Left kidney (tissue), 2 donors: Measurements from ENCODE around the gene NAA38. TPM values are rescaled to one million over a fixed set of nuclear protein-coding genes. Genes with fewer than 3 reads are reported as not detected.
"Not testable (repeated sequence)": the region's sequence is repeated elsewhere in the genome, so short reads cannot be mapped to it uniquely, and the experiment has no call there.

Experiments used
- DNase-seq: peaks from one replicate; pipeline ENCODE4 v3.0.0-alpha.2; 2013
- polyA plus RNA-seq: library from polyadenylated mRNA; unstranded; fragments of 120-200 nt; gene quantifications from one replicate; pipeline ENCODE4 v1.2.1, GENCODE V29; 2013; ENCODE audit not compliant: insufficient read length

The NAA38 gene
- polyA plus RNA-seq, 1 donor = 70.0 TPM

DNA sequence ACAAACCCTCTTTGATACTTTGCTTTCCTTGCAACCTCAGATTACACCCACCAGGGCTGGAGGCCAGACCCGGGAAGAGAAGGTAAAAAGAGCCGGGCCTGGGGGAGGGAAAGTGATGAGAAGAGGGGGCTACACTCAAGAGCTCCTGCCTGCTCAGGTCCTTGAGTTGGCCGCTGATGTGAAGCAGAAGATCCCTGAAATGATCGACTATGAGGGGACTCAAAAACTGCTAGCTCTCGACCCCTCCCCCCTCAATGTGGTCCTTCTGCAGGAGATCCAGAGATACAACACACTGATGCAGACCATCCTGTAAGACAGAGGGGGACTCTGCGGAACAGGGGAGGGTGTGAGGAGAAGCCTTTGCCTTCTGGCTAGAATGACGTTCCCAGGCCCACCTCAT lies 26.1 kb downstream of the NAA38 start:
- no peak for DNase-seq

DNA sequence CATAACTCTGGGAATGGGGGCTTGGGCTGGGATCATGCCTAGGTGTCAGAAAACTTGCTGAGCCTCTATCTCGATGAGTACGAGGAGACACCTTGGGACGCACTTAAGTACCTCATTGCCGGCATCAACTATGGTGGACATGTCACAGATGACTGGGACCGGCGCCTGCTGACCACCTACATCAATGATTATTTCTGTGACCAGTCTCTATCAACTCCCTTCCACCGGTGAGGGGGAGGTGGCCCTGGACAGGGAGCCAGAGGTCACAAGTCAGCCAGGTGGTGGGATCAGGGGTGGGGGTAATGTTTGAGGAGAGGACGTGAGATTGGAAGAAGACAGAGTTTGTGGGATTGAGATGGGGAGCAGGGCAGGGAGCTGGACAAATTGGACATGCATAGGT lies 26.7 kb downstream of the NAA38 start:
- no peak for DNase-seq

DNA sequence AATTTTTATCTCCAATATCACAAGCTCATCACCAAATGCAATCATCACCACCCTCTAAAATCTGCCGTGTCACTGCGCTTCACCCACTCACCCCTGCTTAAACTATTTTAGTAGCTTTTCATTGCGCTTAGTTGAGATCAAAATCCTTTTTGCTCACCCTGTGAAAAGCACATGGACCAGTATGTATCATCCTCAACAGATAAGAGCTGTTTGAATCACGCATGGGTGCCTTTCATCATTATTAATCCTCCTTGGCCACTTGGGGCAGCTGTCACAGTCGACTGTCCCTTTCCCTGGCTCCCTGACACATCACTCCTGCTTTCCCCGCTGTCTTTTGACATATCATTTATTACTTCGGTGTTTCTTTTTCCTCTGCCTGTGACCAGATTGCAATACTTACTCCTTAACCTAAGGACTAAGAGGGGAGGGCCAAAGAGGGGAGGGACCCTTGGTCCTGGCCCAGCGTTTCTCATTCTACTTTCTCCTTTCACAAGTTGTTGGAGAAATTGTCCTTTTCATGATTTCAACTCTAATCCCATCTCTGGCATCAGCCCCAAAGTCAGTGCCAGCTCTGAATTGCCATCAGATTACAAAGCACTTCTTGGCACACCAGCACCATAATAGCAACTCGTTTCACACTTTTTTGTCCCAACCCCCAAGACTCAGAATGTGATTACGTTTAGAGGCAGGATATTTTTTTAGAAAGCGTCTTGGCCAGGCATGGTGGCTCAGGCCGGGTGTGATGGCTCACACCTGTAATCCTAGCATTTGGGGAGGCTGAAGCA lies 32.0 kb downstream of the NAA38 start:
- no peak for DNase-seq

GRCh38 chr17:7824021-7824924 lies 33.1 kb downstream of the NAA38 start:
- DNase-seq = no peak

DNA sequence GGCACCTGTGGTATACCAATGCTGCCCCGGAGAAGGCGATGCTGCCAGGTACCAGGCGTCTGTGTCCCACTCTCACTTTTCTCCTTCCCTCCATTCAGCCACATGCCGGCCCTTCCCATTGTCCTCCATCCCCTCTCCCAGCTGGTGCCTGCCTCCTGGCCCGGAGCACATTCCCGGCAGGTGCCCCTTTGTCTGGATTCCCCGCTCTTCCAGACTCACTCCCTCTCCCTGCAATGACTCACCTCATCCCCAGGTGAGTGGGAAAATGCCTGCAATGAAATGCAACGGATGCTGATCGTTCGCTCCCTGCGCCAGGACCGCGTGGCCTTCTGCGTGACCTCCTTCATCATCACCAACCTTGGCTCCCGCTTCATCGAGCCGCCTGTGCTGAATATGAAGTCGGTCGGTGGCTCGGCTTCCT lies 33.8 kb downstream of the NAA38 start:
- no peak for DNase-seq

- no peak for DNase-seq
These were observed 35.2 kb downstream of the NAA38 start for GRCh38 chr17:7822126-7822525.

GRCh38 chr17:7820231-7820630 lies 37.1 kb downstream of the NAA38 start:
- no peak for DNase-seq

- no peak for DNase-seq
These were observed 38.4 kb downstream of the NAA38 start for GRCh38 chr17:7818746-7819645.

GRCh38 chr17:7818026-7818425 lies 39.3 kb downstream of the NAA38 start:
- DNase-seq = no peak

GRCh38 chr17:7817643-7817964 lies 39.8 kb downstream of the NAA38 start:
- DNase-seq = no peak

- no peak for DNase-seq
These were observed 40.3 kb downstream of the NAA38 start for GRCh38 chr17:7816926-7817642.

DNA sequence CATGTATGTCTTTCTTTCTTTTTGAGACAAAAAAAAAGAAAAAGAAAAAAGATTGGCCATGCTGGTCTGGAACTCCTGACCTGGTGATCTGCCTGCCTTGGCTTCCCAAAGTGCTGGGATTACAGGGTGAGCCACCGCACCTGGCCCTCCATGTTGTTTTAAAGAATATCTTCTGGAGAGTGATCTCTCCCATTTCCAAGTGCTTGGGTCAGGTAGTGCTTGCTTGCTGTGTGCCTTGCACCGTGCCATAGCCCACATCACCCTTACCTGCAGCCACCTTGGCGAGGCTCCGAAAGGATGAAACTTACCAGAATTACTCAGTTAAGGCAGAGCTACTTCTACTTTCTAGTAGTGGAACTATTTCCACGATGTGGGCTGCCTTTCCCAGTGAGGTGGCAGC lies 42.4 kb downstream of the NAA38 start:
- DNase-seq = no peak

GRCh38 chr17:7811251-7811650 lies 46.1 kb downstream of the NAA38 start:
- DNase-seq = no peak

GRCh38 chr17:7809791-7810343 lies 47.5 kb downstream of the NAA38 start:
- DNase-seq = not testable (repeated sequence)

DNA sequence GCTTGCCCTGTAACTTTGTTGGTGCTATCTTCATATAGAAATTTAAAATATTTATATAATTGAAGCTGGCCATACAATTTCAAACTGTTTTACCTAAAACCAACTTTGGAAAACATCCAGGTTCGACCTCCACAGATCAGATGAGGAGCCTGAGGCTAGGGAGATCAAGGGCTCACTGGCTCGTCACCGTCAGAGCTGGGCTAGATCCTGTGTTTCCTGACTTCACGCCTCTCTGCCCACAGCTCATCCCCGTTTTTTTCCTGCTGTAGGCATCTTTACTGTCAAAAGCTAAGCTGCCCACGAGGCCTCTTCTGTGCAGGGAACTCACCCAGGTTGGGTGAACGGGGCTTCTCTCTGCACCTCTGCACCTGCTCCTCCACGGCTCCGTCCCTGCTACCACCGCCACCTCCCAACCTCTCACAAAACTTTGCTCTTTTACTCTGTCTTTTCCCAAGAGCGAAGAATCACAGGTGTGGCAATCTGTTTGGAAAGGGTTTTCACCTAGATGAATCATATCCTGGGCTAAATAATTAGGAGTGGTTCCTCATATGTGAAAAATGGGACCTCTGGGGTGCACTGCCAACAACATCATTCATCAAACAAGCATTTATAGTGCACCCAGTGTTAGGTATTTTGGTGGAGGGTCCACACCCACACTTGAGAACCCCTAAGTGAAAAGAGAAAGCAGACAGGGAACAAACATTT lies 48.1 kb downstream of the NAA38 start:
- DNase-seq = no peak

DNA sequence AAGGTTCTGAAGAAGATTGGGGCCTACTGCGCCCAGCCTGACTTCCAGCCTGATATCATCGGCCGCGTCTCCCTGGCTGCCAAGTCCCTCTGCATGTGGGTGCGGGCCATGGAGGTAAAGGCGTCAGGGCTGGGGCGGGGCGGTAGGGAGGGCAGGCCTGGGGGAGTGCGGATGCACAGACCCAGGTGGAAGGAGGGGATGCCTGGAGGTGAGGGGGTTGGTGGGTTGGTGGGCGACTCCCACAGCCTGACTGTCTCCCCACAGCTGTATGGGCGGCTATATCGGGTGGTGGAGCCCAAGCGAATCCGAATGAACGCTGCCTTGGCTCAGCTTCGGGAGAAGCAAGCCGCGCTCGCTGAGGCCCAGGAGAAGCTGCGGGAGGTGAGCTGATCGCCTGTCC lies 50.2 kb downstream of the NAA38 start:
- DNase-seq = no peak
